GM23248 (cell line): ENCODE measurements around the gene SLC38A2.

ENCODE experiments used
- EZH2 ChIP-seq: fragments of 200-600 bp; sonication (generic); IDR thresholded peaks from 2 replicates; pipeline ENCODE4 v1.6.1; 2018; ENCODE audit warnings: antibody characterized with exemption, mild to moderate bottlenecking; ENCODE audit not compliant: insufficient read depth, poor library complexity, severe bottlenecking
- EZH2phosphoT487 ChIP-seq: fragments of 200-600 bp; sonication (generic); IDR thresholded peaks from 2 replicates; pipeline ENCODE4 v1.6.1; 2018; ENCODE audit warnings: antibody characterized with exemption, moderate library complexity, mild to moderate bottlenecking, low read depth; ENCODE audit not compliant: insufficient read depth

GRCh38 chr12:46412857-46413256 lies 40.3 kb upstream of the SLC38A2 start:
- TF ChIP-seq EZH2 (no peak), EZH2phosphoT487 (no peak)
